Measurements from ENCODE around the gene FRYL.

FRYL gene

GRCh38 chr4:48565362-48566033, 214.6 kb downstream of the FRYL start:
- TF ChIP-seq CTCF (IDR thresholded peaks at IDR 0.05) = no peak
- H3K27me3 Mint-ChIP-seq (ENCODE audit: low read depth, poor library complexity) = no peaks in the 10 kb centered on the region
- H3K4me1 Mint-ChIP-seq = no peaks in the 10 kb centered on the region
- peaks cover 41% of the 10 kb centered on the region for H3K36me3 Mint-ChIP-seq (ENCODE audit: low read depth)
- H3K4me3 Mint-ChIP-seq = no peak overlapping the region
- no peak for DNase-seq
- no peaks in the 10 kb centered on the region for H3K9me3 Mint-ChIP-seq
- no peak overlapping the region for H3K27ac Mint-ChIP-seq

- no peaks in the 10 kb centered on the region for H3K9me3 Mint-ChIP-seq
- H3K36me3 Mint-ChIP-seq (ENCODE audit: low read depth) = peaks cover 45% of the 10 kb centered on the region
- H3K4me3 Mint-ChIP-seq = no peak overlapping the region
- no peak for TF ChIP-seq CTCF (IDR thresholded peaks at IDR 0.05)
- DNase-seq = no peak
- H3K27me3 Mint-ChIP-seq (ENCODE audit: low read depth, poor library complexity) = no peaks in the 10 kb centered on the region
- no peak overlapping the region for H3K27ac Mint-ChIP-seq
- H3K4me1 Mint-ChIP-seq = no peaks in the 10 kb centered on the region
Observed at GRCh38 chr4:48564151-48564550, 215.9 kb downstream of the FRYL start.

- H3K36me3 Mint-ChIP-seq (ENCODE audit: low read depth) = peaks cover 69% of the 10 kb centered on the region
- H3K4me3 Mint-ChIP-seq = no peak overlapping the region
- no peaks in the 10 kb centered on the region for H3K4me1 Mint-ChIP-seq
- DNase-seq = no peak
- no peak overlapping the region for H3K27ac Mint-ChIP-seq
- no peaks in the 10 kb centered on the region for H3K9me3 Mint-ChIP-seq
- no peaks in the 10 kb centered on the region for H3K27me3 Mint-ChIP-seq (ENCODE audit: low read depth, poor library complexity)
- TF ChIP-seq CTCF (IDR thresholded peaks at IDR 0.05) = no peak
Observed at GRCh38 chr4:48558819-48559218, 221.3 kb downstream of the FRYL start.

GRCh38 chr4:48558026-48558425, 222.1 kb downstream of the FRYL start:
- DNase-seq = no peak
- peaks cover 75% of the 10 kb centered on the region for H3K36me3 Mint-ChIP-seq (ENCODE audit: low read depth)
- H3K9me3 Mint-ChIP-seq = no peaks in the 10 kb centered on the region
- no peak overlapping the region for H3K4me3 Mint-ChIP-seq
- H3K4me1 Mint-ChIP-seq = no peaks in the 10 kb centered on the region
- no peak overlapping the region for H3K27ac Mint-ChIP-seq
- TF ChIP-seq CTCF (IDR thresholded peaks at IDR 0.05) = no peak
- no peaks in the 10 kb centered on the region for H3K27me3 Mint-ChIP-seq (ENCODE audit: low read depth, poor library complexity)

- no peaks in the 10 kb centered on the region for H3K4me1 Mint-ChIP-seq
Observed at GRCh38 chr4:48557478-48557877, 222.6 kb downstream of the FRYL start.

More at GRCh38 chr4:48557478-48557877, 222.6 kb downstream of the FRYL start:
- no peak for TF ChIP-seq CTCF (IDR thresholded peaks at IDR 0.05)
- Mint-ChIP-seq H3K36me3 (ENCODE audit: low read depth) (peaks cover 76% of the 10 kb centered on the region), H3K9me3 (no peaks in the 10 kb centered on the region), H3K27me3 (ENCODE audit: low read depth, poor library complexity) (no peaks in the 10 kb centered on the region), H3K27ac (no peak overlapping the region), H3K4me3 (no peak overlapping the region)
- DNase-seq = no peak
